ENCODE measurements around the gene SLC25A26.
A peak's percentile ranks its signal among the peaks of the same experiment; 100 is the strongest.

Gene SLC25A26

GRCh38 chr3:66398228-66399025, 177.6 kb downstream of the SLC25A26 start:
- DNase-seq = no peak

- no peak for DNase-seq
Observed at GRCh38 chr3:66399529-66400232, 178.9 kb downstream of the SLC25A26 start.

- no peak for DNase-seq
Observed at GRCh38 chr3:66400411-66401156, 179.8 kb downstream of the SLC25A26 start.

- DNase-seq = no peak
Observed at GRCh38 chr3:66401157-66401550, 180.4 kb downstream of the SLC25A26 start.

GRCh38 chr3:66401675-66402491, 181.1 kb downstream of the SLC25A26 start:
- DNase-seq = no peak

DNA sequence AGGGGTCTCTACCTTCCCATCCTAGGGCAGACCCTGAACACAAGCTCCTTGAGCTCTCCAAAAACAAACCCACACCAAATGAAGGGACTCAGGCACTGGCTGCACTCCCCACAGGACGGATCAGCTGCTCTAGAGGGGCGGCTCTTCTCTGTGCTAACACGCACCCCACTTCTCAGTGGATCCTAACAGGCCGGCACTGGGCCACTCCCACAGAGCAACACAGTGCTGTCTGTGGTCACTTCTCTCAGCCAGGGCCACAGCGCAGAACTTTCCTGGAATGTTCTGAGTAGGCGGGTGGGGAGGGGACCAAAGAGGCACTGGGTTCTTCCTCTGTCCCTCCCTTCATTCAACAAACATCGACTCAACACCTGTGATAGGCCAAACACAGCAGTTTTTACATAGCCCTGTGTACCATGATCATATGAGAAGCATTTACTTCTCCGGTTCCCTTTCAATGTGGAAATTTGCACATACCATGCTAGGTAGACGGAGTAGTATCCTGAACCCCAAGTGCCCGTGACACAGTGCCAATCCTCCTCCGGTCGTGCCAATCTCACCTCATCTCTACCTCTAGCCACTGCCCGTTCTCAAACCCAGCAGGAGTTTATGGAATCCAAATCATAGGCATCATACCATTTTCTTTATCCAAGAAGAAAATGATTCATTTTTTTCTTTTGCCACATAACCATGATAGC, 181.9 kb downstream of the SLC25A26 start:
- DNase-seq = no peak

DNA sequence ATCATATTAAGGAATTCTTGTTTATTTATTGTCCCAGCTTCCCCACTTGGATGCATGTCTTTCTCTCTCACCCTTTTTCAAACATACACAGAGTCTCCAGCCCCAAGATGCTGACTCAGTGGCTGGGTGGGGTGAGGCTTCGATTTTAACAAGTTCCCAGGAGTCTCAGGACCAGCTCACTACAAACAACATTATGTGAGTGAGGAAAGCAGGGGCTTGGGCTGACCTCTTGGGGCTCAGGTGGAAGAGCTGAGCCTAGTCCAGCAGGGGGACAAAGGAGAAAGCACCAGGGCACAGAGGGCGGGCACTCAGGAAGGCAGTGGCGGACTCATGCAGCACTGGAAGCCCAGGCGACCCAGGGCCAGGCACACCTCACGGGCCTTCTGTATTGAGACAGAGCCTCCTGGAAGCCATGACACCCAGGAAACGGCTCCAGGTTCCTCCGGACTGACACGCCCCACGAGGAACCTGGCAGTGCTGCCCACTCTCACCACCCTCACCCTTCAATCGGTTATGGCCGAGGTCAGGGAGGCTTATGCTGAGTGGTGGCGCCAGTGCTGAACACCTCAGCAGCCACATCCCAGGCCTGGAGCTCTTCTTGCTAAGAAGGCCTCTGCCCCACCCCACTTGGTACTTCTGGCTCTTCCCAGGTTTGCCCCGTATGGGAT, 182.7 kb downstream of the SLC25A26 start:
- DNase-seq = peak; percentile 60

- DNase-seq = no peak
Observed at GRCh38 chr3:66404197-66404596, 183.4 kb downstream of the SLC25A26 start.

GRCh38 chr3:66404903-66405700, 184.3 kb downstream of the SLC25A26 start:
- DNase-seq = no peak

DNA sequence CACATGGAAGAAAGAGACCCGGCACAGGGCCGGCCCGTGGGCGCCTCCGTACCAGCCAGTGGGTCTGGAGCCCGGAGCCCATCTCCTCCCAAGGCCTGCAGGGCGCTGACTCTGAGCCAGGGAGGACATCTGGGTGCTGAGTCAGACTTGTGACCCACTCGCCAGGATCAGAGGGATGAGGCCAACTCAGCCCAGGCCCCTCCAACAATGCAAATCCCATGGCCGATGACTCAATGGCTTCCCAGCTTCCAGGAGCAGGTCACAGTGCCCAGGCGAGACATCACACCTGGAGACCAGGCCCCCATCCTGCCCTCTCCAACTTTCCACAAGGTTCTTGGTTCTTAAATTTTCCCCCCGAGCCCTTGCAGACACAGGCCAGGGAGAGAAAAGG, 184.9 kb downstream of the SLC25A26 start:
- peak; percentile 81 for DNase-seq

GRCh38 chr3:66406163-66406562, 185.4 kb downstream of the SLC25A26 start:
- no peak for DNase-seq

- no peak for DNase-seq
Observed at GRCh38 chr3:66406831-66407610, 186.2 kb downstream of the SLC25A26 start.

GRCh38 chr3:66407611-66408218, 186.9 kb downstream of the SLC25A26 start:
- peak; percentile 27 for DNase-seq

- no peak for DNase-seq
Observed at GRCh38 chr3:66409771-66410754, 189.3 kb downstream of the SLC25A26 start.

DNA sequence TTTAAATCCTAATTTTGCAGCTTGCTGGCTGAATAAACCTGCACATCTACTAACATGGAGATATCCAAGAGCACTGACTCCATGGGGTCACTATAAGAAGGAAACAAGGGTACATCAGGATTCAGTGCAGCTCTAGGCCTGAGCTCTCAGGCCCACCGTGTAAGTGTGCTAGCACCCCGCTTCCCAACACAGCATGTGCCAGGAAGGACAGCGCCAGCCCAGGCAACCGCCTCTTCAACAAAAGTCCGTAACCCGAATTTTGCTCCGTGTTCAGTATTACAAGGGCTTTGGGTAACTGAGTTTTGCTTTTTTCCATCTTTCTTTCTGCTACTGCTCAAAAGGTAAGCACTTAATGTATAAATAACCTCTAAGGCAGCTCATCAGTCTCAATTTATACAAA, 190.2 kb downstream of the SLC25A26 start:
- no peak for DNase-seq

- DNase-seq = no peak
Observed at GRCh38 chr3:66411474-66411873, 190.7 kb downstream of the SLC25A26 start.

DNA sequence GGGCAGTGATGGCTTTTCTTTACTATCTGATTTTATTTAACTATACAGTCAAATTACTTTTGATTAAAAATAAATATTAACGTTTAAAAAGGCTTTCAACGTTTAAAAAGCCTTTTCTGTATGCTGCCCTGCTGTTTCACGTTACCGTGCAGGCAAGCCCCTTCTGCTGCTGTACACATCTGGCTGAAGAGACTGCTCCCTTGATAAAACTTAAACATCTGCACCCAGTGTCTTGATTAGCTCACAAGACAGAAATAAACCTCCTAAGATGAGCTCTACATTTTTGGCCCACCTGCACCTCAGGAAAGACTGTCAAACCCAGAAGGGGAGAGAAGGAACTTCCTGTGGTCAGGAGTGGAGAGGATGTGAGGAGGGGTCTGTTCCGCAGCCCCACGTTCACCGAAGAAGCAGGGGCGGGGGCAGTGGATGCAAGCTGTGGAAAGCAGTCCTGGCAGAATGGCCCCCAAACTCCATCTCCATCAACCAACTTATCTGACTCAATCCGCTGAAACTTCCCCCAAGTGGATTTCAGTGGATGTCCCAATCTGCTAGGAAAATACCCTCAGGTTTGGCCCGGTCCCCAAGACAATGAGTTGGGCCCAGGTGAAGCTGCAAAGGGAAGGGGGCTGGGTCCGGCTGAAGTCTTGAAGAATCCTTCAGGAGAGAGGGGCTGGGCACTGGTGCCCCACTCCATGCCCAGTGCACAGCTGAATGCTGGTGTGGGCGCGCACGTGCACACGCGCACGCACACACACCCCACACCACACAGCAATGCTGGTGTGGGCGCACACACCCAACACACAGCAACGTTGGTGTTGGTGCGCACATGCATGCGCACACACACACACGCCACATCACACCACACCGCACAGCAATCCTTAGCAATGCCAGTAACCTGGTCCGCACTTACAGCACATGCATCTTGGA, 191.4 kb downstream of the SLC25A26 start:
- no peak for DNase-seq

Data from HCEC 1CT (cell line).